Right forelimb (tissue), 1 donor: ENCODE results near the gene SPDEF.
A peak's percentile ranks its signal among the peaks of the same experiment; 100 is the strongest.

ENCODE experiments used
- DNase-seq: peaks from one replicate; pipeline ENCODE4 v3.0.0-alpha.2; 2018

Gene SPDEF

DNA sequence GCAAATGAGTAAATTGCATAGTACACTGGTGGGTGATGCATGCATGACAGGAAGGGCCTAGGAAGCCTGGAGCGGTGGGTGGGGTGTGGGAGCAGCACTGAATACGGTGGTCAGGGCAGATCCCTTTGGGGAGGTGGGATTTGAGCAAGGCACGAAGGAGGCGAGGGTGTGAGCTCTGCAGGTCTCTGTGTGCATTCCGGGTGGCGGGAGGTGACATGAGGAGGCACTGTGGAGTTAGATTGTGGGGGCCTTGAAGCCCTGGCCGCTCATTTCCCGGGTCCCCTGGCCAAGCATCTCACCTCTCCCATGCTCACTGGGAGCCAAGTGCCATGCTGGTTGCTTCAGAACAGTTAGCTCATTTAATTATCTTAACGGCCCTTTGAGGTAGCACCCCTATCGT lies 6.2 kb upstream of the SPDEF start:
- no peak for DNase-seq

DNA sequence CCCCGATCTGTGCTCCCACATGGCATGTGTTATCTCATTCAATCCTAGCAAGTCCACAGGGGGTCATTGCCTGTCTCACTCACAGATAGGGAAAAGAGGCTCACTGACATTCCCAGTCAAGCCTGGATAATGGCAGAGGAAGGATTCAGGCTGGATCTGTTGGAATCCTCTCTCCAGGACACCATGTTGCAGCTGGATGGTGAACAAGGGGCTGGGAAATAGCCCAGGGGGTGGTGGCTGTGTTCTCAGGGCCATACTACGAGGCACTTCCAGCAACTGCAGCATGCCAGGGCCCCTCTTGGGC lies 5.0 kb upstream of the SPDEF start:
- DNase-seq, result no peak

DNA sequence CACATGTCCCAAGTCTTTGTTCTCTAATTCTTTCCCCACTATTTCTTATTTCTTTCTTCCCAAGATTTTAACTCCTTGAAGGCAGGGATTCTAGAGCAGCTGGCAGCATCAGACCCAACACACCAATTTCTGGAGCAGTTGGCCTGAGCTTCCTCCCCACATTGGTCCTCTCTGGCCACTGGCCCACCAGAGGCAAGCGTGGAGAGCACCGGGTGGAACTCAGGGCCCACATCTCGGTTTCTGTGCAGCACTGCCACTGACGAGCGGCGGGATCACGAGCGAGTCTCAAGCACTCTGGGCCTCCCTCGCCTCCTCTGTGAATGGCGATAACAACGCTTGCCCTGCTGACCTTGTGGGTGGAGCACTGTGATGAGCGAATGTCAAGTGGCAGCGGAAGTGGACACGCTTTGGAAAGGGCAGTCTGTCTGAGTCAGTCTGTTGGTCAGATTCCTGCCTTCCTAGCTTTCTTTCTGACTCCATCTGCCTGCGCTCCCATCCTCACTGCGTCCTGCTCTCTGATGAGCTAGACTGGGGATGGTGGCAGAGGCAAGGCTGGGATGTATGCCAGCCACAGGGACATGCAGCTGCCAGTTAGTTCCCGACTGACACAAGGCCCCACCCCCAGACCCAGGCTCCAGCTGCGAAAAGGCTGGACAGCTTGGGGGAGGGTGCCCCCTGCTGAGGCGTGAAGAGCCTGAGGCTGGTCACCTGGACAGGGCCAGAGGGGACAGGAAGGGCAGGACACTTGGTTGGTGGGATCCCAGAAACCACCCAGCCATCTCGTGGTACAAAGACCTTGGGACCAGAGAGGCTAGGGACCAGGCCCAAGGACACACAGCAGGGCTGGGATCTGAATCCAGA lies 4.5 kb upstream of the SPDEF start:
- DNase-seq, result no peak

DNA sequence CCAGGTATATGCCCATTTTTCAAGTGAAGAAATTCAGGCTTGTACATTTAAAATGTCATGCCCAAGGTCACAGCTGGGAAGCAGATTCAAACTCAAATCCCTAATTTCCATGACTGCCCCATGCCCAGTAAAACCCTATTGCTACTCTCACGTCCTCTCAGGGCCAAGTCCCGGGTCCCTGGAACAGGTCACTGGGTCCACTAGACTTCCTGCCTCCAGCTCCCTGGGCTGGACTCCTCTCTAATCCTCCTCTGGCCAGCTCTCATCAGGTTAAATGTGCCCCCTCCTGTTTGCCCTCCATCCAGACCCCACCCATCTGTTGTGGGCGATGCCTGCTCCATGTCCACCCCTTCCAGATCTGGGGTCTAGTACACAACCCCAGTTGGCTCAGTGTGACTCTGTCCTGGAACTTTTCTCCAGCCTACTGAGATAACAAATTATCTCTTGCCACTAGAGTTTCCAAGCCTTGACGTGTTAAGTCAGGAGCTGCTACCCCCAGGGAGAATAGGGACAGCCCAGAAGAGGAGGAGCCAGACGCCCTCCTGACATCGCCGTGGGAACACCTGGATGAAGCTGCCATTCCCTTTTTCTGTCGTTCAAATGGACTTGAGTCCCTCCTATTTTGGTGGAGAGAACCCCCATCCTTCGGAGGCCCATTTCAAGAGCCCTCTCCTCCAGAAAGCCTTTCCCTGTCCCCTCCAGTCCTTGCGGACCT lies 3.7 kb upstream of the SPDEF start:
- DNase-seq, result no peak

DNA sequence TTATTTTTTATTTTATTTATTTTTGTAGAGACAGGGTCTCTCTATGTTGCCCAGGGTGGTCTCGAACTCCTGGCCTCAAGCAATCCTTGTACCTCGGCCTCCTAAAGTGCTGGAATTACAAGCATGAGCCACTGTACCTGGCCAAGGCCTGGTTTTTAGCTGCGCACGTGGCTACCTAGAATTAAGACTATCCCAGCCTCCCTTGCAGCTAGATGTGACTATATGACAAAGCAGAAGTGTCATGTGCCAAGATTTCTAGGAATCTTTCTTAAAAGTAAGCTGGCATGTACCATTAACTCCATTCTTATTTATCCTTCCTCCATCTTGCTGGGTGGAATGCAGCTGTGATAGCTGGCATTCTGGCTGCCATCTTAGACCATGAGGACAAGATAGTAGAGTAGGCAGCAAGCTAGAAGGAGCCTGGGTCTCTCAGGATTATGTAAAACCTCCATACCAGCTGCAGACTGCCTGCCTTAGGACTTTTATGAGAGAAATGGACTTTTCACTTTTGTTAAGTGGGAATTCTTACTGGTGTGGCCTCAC lies 2.1 kb upstream of the SPDEF start:
- no peak for DNase-seq

DNA sequence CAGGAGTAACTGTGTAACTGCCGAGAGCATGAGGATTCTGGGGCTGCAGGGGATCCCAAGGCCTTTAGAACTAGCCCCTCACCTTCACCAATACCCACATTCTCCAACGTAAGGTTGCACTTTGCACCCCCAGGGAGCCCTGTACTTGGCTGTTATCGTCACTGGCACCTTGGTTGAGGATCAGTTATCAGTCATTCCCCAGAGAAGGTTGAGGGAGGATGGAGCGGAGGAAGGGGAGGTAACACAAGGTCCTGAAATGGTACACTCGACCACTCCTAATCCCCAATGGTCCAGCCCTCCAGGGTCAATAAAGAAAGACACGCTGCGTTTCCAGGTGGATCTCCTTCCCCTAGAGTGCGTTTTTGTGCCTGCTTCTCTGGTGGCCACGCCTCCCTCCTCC lies 1.1 kb upstream of the SPDEF start:
- DNase-seq, result no peak

DNA sequence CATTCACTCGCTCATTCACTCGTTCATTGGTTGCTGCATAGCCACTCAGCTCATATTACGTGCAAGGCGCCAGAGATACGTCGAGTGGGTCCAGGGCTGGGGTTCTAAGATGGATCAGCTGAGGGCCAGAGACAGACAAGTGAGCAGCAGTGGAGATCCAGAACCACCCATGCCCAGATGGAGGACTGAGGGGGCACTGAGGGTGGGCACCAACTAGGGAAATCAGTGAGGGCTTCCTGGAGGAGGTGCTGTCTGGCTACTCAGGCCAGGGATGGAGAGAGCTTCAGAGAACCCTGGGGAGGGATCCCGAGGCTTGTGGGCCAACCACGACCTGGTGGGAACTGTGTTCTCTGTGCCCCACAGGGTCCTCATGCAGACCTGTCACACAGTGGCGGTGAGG lies 364 bp upstream of the SPDEF start:
- DNase-seq, result no peak

DNA sequence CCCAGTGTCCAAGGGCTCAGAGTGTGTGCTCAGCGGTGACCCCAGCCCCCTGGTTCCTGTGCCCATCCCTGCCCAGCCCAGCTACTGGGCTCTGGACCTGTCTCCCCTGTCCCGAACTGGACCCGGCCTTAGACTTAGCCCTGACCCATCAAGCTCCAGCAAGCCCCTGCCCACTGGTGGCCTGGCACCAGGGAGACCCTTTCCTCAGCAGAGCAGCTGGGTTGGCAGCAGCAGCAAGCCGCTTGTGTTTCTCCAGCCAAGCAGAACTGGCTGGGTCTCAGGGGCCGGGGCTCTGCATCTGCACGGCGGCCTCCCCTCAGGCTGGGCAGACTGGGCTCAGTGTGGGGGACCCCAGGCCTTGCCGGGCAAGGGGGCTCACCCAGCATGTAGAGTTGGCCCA lies 801 bp downstream of the SPDEF start:
- DNase-seq, result no peak

DNA sequence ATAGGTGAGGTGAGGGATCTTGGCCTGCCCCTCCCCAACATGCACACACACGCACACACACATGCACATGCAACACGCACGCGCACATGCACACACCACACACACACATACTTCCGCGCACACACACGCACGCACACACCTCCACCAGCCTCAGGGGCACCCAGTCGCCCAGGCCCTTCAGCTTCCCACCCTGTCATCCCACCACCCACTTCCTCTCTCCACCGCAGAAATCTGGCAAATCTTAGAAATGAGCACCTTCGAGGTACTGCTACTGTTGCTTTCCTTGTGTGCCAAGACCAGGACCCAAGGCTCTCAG lies 1.2 kb downstream of the SPDEF start:
- no peak for DNase-seq

DNA sequence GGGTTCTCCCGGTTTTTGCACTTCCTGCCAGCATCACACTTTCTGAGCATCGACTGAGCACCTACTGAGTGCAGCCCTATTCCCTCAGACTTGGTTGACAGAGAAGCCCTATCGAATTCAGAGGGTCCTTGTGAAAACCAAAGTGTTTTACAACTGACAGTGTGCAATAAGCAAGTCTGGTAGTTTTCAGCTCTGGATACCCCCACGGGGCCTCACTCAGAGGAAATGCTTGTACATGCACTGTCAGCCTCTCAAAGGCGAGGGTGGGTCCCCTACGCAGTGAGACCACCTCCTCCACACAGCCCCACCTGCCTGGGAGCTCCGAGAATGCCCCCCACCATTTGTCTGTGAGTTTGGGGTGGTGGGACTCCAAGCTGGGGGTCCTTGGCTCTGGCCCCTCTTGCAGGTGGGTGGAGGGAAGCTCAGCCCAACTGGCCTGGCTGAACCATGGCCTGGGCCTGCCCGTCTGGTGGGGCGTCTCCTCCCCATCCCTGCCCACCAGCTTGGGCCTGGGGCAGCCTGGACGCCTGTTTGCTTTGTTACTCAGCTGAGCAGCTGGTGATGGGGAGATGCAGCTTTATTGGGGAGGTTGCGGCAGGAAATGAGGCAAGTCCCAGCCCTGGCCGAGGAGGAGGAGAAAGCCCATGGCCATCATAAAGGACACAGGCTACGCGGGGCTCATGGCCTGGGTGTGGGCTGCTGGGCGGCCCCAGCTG lies 1.7 kb downstream of the SPDEF start:
- DNase-seq, result no peak

DNA sequence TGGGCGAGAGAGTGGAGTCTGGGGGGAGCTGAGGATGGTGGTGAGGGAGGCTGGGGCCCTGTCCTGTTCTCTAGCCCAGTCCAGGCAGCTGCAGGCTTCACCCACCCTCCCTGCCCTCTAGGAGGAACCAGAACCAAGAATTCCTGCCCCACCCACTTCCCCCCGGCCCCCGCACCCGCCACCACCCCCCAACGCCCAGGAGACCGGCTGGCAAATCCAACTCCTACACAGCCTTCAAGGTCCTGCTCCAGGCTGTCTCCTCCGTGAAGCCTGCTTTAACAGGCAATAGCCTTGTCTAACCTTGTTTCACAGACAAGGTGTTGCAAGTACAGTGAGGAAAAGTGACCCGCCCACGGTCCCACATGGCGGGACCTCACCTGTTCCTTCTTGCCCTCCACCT lies 2.4 kb downstream of the SPDEF start:
- no peak for DNase-seq

DNA sequence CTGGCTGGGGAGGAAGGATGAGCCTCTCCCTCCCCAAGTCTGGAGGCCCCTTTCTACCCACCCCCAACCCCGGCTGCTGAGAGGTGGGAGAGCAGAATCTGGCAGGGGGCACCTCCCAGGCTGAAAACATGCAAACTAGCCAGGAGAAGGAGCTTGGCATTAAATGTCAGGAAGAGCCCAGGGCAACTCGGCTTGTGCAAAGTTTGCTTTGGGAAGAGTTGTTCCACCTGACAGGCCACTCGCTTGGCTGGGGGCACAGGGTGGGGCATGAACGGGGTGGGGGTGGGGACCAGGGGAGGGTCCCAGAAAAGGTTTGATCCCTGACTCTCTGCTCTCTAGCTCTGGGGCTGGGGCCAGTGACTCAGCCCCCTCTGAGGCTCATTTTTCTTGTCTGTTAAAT lies 3.0 kb downstream of the SPDEF start:
- no peak for DNase-seq

DNA sequence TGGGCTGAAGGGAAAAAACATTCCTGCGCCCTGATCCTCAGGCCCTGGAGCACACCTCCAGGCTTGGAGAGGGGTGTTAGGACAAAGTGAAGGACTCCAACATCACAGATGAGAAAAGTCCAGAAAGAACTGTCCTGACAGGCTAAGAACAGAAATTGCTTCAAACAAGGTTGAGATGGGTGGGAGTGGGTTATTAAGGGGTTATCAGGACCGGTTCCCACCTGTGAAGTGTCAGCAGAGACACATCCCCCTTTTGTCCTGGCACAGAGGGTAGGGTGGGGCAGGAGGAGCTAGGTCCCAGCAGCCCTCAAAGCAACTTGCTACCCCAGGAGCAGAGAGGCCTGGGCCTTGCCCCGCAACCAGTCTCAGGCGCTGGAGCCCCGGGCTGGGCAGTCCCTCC lies 3.5 kb downstream of the SPDEF start:
- DNase-seq, result no peak

DNA sequence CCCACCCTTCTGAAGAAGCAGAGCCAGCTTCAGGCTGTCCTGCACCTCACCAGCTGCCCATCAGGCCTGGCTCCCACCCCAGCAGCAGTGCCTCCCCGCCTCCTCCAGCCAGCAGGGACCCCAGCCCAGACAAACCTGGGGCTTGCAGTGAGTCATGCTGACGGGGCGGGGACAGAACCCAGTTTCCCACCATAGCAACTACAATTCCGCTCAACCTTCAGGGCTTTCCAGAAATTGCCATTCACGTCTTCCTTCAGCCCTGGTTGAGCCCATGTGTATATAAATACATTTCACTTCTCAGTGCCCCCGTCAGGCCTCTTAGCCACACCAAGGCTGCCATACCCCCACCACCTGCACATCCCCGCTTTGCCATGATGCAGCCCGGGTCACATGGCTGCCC lies 4.4 kb downstream of the SPDEF start:
- no peak for DNase-seq

DNA sequence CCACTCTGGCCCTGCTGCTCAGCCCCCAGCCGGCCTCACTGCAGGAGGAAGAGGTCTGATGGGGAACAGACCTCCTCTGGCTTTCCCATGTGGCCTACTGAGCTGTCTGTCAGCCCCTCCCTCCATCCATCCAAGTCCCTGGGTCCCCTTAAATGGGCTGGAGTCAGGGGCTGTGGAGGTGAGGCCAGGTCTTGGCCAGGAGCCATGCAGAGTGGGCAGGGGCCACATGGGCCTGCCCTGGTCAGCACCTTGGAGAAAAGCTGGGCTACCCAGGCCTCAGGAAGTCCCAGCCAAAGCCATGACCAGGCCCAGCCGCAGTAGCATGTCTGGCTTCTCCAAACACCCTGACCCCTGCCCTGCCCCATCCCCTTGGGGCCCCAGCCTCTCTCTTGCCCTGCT lies 6.3 kb downstream of the SPDEF start:
- no peak for DNase-seq

DNA sequence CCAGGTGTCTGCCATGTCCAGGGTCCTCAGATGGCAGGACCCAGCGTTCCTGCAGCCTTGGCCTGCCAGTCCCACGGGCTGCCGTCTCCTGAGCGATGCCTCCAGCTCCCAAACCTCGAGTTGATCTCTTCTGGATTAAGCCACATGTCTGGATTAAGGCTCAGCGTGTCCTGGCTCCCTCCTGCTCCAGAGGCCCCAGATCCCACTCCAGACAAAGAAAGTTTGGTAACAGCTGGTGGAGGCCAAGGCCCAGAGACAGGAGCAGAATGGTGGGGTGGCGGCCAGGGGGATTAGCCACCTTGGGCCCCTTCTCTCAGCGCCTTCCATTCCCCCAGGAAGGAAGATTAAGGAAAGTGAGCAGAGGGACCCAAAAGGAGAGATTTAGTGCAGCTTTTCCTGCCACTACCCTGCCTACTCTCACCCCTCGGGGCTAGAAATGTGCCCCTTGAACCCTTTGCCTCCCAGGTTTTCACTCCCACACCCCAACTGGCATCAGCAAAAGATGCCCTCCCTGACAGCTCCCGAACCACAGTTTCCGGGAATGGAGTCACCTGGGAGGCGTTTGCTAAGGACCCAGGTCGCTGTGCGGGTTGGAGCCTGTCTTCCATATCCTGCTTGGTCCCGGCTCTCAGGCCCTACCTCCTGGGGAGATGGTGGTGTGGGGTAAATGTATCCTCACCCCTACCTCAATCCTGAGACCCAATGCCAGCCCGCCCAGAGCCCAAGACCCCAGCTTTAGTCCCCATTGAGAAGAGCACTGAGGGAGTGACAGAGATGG lies 6.9 kb downstream of the SPDEF start:
- DNase-seq, result no peak

DNA sequence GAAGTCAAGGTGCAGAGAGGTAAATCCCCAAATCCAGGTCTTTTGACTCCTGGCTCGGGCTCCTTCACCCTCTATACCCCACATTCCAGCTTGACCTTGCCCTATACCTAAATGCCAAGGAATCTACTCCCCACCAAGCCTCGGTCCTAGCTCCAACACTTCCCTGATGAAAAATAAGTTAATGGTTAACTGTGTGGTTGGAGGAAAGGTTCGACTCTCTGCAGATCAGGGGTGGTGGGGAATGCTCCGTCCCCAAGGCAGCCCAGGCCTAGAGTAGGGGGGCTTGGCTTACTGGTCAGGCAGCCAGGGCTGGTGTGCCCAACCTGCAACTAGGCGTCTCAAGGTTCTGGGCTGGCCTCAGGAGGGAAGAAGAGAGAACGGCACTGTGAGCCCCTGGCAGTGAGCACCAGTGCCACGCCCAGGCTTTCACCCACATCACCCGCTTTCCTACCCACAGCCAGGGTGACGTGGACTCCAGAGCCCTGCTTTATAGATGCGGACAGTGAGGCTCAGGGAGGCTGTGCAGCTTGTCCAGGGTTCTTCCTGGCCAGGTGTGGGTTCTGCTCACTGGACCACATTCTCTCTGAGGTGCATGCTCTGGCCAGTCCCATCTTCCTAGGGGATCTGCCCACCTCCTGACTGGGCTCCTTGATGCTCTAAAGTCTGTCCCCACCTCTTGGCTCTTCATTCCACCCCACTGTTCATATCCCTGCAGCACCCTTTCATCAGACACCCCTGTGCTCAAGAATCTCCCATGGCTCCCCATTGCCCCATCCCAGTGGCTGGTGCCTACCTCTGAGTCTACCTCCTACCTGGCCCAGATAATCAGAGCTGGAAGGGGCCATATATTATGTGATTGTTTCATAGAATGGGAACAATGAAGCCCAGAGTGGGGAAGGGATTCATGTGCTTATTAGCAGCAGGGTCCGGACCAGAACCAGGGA lies 8.2 kb downstream of the SPDEF start:
- no peak for DNase-seq

DNA sequence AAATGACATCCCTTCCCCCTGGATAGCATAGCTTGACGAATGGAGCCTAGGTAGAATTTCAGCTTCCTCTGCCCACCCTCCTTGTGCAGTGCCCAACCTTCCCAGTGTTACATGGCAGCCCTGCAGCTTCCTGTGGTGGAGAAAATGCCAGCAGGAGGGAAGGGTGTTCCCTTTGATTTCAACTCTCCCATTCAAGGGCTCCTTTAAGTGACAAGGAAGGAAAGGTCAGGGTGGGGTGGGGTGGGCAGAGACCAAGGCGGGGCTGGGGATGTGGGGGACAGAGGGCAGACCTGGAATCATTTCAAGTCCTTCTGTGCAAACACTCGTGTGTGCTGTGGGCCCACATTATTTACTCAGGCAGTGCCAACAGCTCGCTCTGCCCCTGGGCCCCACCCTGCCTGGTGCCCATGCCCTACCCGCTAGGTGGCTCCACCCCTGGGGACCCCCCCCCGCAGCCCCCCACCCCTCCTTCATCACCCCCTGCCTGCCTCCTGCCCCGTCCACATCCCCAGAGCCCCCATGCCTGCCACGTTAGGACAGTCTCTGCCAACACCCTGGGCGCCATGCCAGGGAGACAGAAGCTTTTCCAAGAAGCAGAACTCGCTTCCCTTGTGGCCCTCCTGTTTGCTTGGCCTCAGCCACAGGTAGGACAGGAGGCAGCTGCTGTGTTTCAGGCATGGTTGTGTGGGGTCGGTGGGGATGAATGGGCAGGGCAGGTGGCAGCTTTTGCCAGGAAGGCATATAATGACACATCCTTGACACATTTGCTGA lies 9.4 kb downstream of the SPDEF start:
- DNase-seq, result peak; percentile 71

DNA sequence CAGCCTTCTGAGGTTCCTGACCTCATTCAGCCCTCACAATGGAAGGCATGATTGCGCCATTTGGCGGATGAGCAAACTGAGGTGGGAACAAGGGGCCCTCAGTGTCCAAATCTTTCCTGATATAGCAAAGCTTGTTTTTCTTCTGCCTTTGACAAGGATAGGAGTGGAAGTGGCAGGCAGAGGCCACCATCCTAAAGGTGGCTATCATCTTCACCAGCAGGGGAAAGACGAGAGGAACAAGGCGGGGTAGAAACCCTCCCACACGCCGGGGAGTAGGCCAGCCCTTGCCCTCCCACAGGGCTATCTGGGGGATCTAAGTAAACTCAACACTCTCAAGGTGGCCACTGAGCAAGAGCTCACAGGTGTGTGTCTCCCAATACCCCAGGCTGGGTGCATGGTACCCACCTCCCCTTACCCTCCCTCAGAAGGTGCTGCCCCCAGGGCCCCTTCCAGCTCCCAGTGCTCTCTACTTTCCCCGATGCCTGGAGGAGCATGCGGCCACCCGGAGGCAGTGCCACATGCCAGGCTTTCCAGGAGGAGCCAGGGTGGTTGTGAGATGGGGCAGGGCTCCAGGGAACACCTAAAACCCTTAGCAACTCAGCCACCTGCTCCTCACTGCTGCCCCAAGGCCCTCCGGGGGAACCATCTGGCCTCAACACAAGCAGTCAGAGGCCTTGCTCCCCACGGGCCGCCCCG lies 11.2 kb downstream of the SPDEF start:
- DNase-seq, result no peak

DNA sequence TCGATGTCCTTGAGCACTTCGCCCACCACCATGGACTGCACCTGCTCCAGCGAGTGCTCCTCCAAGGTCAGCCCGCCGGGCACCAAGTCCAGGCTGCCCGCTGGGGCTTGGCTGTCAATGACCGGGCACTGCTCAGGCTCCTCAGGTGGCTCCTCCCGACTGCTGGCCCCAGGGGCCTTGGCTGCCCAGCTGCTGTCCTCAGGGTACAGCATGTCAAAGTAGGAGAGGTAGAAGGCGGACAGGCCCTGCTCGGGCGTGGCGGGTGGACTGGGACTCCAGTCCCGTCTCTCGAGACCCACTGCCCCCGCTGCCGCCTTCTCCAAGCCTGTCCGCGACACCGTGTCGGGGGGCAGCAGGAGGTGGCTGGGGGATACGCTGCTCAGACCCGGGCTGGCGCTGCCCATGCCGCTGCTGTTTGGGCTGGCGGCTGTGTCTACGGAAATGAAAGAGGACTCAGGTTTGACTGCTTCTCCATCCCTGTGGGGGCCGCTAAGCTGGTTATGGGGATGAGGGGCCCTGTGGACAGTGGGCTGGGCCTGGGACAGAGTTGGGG lies 12.0 kb downstream of the SPDEF start:
- no peak for DNase-seq
